Measurements from ENCODE around the gene CEP128.

- TF ChIP-seq, protein P1, sequence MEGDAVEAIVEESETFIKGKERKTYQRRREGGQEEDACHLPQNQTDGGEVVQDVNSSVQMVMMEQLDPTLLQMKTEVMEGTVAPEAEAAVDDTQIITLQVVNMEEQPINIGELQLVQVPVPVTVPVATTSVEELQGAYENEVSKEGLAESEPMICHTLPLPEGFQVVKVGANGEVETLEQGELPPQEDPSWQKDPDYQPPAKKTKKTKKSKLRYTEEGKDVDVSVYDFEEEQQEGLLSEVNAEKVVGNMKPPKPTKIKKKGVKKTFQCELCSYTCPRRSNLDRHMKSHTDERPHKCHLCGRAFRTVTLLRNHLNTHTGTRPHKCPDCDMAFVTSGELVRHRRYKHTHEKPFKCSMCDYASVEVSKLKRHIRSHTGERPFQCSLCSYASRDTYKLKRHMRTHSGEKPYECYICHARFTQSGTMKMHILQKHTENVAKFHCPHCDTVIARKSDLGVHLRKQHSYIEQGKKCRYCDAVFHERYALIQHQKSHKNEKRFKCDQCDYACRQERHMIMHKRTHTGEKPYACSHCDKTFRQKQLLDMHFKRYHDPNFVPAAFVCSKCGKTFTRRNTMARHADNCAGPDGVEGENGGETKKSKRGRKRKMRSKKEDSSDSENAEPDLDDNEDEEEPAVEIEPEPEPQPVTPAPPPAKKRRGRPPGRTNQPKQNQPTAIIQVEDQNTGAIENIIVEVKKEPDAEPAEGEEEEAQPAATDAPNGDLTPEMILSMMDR (conservative IDR thresholded peaks at IDR 0.05; ENCODE audit: low read length): no peak
- TF ChIP-seq EZH2phosphoT487 (IDR thresholded peaks at IDR 0.05; ENCODE audit: borderline replicate concordance, low read depth, low read length): no peak
These were observed 325.7 kb downstream of the CEP128 start for GRCh38 chr14:80615831-80616230.

All from OCI-LY7 (cell line).